Gastroesophageal sphincter (tissue), 3 donors: ENCODE measurements around the gene PHLDB3.
"Not testable (repeated sequence)": the region's sequence is repeated elsewhere in the genome, so short reads cannot be mapped to it uniquely, and the experiment has no call there.

Experiments
- EP300 ChIP-seq: sonication (generic); formaldehyde crosslinking; IDR thresholded peaks from one replicate; pipeline ENCODE4 v1.6.1; 2017; ENCODE audit warnings: antibody characterized with exemption, mild to moderate bottlenecking
- POLR2A ChIP-seq, 2 donors: fragments of 450-650 bp; IDR thresholded peaks; one replicate each; pipeline ENCODE4 v1.6.1; 2017; ENCODE audit warnings: antibody characterized with exemption in 2 of 2, mild to moderate bottlenecking in 2 of 2, moderate library complexity in 1 of 2
- POLR2AphosphoS5 ChIP-seq: sonication (generic); formaldehyde crosslinking; IDR thresholded peaks from one replicate; pipeline ENCODE4 v1.6.1; 2017; ENCODE audit warnings: antibody characterized with exemption
- TF ChIP-seq, protein P1 (sequence below), 4 experiments: fragments of 200-600 bp in 2 of 4; fragments of 450-650 bp in 2 of 4; sonication (generic) in 1 of 4; IDR thresholded peaks; one replicate each; pipeline ENCODE4 v1.5.1; 2017 to 2019; ENCODE audit warnings: antibody characterized with exemption in 4 of 4, mild to moderate bottlenecking in 2 of 4, moderate library complexity in 2 of 4

DNA sequence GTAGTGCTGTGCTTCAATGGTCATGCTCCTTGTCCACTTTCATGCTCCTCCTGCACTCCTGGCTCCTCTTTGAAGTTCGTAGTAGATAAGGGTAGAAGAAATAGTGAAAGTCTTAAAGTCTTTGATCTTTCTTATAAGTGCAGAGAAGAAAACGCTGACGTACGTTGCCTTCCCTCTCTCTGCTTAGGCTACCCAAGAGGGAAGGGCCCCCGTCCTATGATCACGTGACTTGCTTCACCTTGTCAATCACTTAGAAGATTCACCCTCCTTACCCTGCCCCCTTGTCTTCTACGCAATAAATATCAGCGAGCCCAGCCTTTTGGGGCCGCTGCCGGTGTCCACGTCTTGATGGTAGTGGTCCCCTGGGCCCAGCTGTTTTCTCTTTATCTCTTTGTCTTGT, 67.3 kb downstream of the PHLDB3 start:
- TF ChIP-seq, protein P1, sequence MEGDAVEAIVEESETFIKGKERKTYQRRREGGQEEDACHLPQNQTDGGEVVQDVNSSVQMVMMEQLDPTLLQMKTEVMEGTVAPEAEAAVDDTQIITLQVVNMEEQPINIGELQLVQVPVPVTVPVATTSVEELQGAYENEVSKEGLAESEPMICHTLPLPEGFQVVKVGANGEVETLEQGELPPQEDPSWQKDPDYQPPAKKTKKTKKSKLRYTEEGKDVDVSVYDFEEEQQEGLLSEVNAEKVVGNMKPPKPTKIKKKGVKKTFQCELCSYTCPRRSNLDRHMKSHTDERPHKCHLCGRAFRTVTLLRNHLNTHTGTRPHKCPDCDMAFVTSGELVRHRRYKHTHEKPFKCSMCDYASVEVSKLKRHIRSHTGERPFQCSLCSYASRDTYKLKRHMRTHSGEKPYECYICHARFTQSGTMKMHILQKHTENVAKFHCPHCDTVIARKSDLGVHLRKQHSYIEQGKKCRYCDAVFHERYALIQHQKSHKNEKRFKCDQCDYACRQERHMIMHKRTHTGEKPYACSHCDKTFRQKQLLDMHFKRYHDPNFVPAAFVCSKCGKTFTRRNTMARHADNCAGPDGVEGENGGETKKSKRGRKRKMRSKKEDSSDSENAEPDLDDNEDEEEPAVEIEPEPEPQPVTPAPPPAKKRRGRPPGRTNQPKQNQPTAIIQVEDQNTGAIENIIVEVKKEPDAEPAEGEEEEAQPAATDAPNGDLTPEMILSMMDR (IDR thresholded peaks at IDR 0.05), result not testable (repeated sequence)
- TF ChIP-seq POLR2A (IDR thresholded peaks at IDR 0.05); EP300; POLR2AphosphoS5: not testable (repeated sequence)
